NT2/D1 (cell line): ENCODE measurements around the gene COL26A1.

ENCODE experiments used
- DNase-seq: peaks from one replicate; pipeline ENCODE4 v3.0.0-alpha.2; 2011; ENCODE audit warnings: low read depth, low spot score
- H3K27me3 ChIP-seq: 2 replicates; pipeline ENCODE4 v1.6.0; 2011; ENCODE audit warnings: mild to moderate bottlenecking; ENCODE audit not compliant: insufficient read length, insufficient read depth
- H3K36me3 ChIP-seq: 2 replicates; pipeline ENCODE4 v1.6.1; 2011; ENCODE audit warnings: mild to moderate bottlenecking, low read length, mixed read lengths; ENCODE audit not compliant: insufficient read depth, insufficient read length
- H3K4me1 ChIP-seq: 2 replicates; pipeline ENCODE4 v1.5.1; 2011; ENCODE audit not compliant: insufficient read depth, insufficient read length
- H3K4me3 ChIP-seq: 2 replicates; pipeline ENCODE4 v1.5.1; 2011; ENCODE audit warnings: low read depth; ENCODE audit not compliant: insufficient read length
- H3K9ac ChIP-seq: 2 replicates; pipeline ENCODE4 v1.6.0; 2011; ENCODE audit warnings: low read depth; ENCODE audit not compliant: insufficient read length
- H3K9me3 ChIP-seq: 2 replicates; pipeline ENCODE4 v1.5.1; 2011; ENCODE audit warnings: mild to moderate bottlenecking, low read length; ENCODE audit not compliant: insufficient read depth
- SUZ12 ChIP-seq: IDR thresholded peaks from 2 replicates; pipeline ENCODE4 v1.6.1; 2011; ENCODE audit not compliant: insufficient read length, insufficient read depth; ENCODE audit errors: extremely low read depth
- YY1 ChIP-seq: IDR thresholded peaks from 2 replicates; pipeline ENCODE4 v1.6.1; 2011; ENCODE audit not compliant: insufficient read length, insufficient read depth
- ZNF274 ChIP-seq: IDR thresholded peaks from 2 replicates; pipeline ENCODE4 v1.6.1; 2011; ENCODE audit warnings: mild to moderate bottlenecking, low read depth, low read length

COL26A1 gene

DNA sequence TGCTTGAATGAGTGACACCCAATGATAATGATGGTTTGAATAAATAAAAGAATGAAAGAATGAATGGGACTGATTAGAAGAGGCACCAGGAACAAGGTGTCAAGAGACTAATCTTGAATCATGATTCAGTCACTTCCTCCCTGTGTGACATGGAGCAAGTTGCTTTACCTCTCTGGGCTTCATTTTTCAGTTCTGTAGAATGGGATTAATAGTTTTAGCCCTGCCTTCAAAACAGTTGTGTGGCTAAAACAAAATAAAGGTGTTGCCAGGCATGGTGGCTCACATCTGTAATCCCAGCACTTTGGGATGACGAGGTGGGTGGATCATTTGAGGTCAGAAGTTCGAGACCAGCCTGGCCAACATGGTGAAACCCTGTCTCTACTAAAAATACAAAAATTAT is 228.8 kb downstream of the COL26A1 start:
- TF ChIP-seq YY1 = no peak
- TF ChIP-seq ZNF274 = no peak
- no peak for TF ChIP-seq SUZ12
- no peaks in the 10 kb centered on the region for H3K36me3 ChIP-seq
- H3K9ac ChIP-seq = no peak overlapping the region
- H3K4me1 ChIP-seq = no peaks in the 10 kb centered on the region
- 0 out of 2 replicates have a peak, but pooled peaks cover 3% of the 10 kb centered on the region for H3K9me3 ChIP-seq
- no peak for DNase-seq
- no peak overlapping the region for H3K4me3 ChIP-seq
- H3K27me3 ChIP-seq = no peaks in the 10 kb centered on the region

DNA sequence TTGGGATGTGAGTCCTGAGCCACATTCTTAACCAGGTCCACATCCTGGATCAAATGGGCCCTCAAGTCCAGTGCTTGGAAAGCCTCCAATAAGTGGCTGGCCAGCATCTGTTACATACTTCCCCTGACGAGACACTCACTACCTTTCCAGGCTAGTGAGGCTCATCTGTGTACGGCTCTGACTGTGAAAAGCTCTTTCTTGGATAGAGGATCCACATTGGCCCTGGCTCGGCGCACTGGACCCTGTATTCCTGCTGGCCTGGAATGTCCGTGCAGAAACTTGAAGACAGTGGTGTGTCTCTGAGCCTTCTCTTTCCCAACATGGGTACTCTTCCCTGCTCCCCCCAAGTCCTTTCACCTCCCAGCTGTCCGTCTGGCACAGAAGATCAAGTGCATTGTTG is 230.9 kb downstream of the COL26A1 start:
- no peaks in the 10 kb centered on the region for H3K36me3 ChIP-seq
- H3K4me3 ChIP-seq = no peak overlapping the region
- H3K9me3 ChIP-seq = 0 out of 2 replicates have a peak, but pooled peaks cover 3% of the 10 kb centered on the region
- no peak overlapping the region for H3K9ac ChIP-seq
- no peaks in the 10 kb centered on the region for H3K27me3 ChIP-seq
- no peak for DNase-seq
- peaks cover 6% of the 10 kb centered on the region for H3K4me1 ChIP-seq
- TF ChIP-seq SUZ12 = no peak
- TF ChIP-seq ZNF274 = no peak
- TF ChIP-seq YY1 = no peak

GRCh38 chr7:101594790-101595189 is 232.1 kb downstream of the COL26A1 start:
- Histone ChIP-seq H3K9me3 (0 out of 2 replicates have a peak, but pooled peaks cover 3% of the 10 kb centered on the region), H3K4me1 (peaks cover 7% of the 10 kb centered on the region), H3K9ac (no peak overlapping the region), H3K4me3 (no peak overlapping the region), H3K36me3 (no peaks in the 10 kb centered on the region), H3K27me3 (no peaks in the 10 kb centered on the region)
- TF ChIP-seq ZNF274 (no peak), SUZ12 (no peak), YY1 (no peak)
- no peak for DNase-seq

GRCh38 chr7:101595246-101595645 is 232.6 kb downstream of the COL26A1 start:
- H3K36me3 ChIP-seq = no peaks in the 10 kb centered on the region
- no peaks in the 10 kb centered on the region for H3K27me3 ChIP-seq
- no peak overlapping the region for H3K9ac ChIP-seq
- no peak overlapping the region for H3K4me3 ChIP-seq
- H3K4me1 ChIP-seq = peaks cover 7% of the 10 kb centered on the region
- TF ChIP-seq SUZ12 (no peak), YY1 (no peak), ZNF274 (no peak)
- DNase-seq = no peak
- 0 out of 2 replicates have a peak, but pooled peaks cover 3% of the 10 kb centered on the region for H3K9me3 ChIP-seq

GRCh38 chr7:101595766-101596537 is 233.3 kb downstream of the COL26A1 start:
- Histone ChIP-seq H3K9ac (no peak overlapping the region), H3K36me3 (no peaks in the 10 kb centered on the region), H3K4me3 (no peak overlapping the region), H3K9me3 (0 out of 2 replicates have a peak, but pooled peaks cover 3% of the 10 kb centered on the region), H3K27me3 (no peaks in the 10 kb centered on the region), H3K4me1 (peaks cover 7% of the 10 kb centered on the region)
- no peak for DNase-seq
- no peak for TF ChIP-seq ZNF274

DNA sequence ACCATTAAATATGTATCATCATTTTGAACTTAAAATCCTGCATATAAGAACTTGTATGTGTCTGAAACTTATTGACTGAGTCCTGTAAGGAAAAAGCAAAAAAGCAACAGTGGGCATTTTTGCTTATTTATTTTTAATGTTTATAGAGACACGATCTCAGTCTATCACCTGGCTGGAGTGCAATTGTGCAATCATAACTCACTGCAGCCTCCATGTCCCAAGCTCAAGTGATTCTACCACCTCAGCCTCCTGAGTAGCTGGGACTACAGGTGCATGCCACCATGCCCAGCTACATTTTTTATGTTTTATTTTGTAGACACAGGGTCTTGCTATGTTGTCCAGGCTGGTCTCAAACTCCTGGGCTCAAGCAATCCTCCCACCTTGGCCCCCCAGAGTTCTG is 234.2 kb downstream of the COL26A1 start:
- peaks cover 7% of the 10 kb centered on the region for H3K4me1 ChIP-seq
- H3K4me3 ChIP-seq = no peak overlapping the region
- DNase-seq = no peak
- no peak for TF ChIP-seq YY1
- no peak for TF ChIP-seq SUZ12
- no peak for TF ChIP-seq ZNF274
- peaks cover 4% of the 10 kb centered on the region for H3K27me3 ChIP-seq
- H3K36me3 ChIP-seq = no peaks in the 10 kb centered on the region
- H3K9ac ChIP-seq = no peak overlapping the region
- 0 out of 2 replicates have a peak, but pooled peaks cover 3% of the 10 kb centered on the region for H3K9me3 ChIP-seq

DNA sequence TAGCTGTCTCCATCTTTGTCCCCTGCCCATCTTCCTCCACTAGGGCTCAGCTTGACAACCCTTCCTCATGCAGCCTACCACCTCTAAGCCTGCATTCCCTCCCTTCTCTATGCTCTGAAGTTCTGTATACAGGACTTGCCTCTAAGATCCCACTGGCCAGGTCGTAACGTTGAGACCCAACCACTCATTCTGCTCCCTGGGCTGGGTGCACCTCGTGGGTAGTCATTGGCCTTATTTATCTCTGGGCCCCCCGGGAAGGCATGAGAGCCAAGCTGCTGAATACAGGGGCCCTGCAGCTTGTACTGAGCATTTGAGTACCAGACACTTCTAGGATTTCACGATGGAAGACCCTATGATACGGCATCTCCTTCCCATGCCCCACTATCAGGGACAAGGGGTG is 235.3 kb downstream of the COL26A1 start:
- Histone ChIP-seq H3K4me3 (no peak overlapping the region), H3K9me3 (0 out of 2 replicates have a peak, but pooled peaks cover 3% of the 10 kb centered on the region), H3K9ac (no peak overlapping the region), H3K27me3 (peaks cover 7% of the 10 kb centered on the region), H3K36me3 (no peaks in the 10 kb centered on the region), H3K4me1 (peaks cover 9% of the 10 kb centered on the region)
- TF ChIP-seq YY1 (no peak), ZNF274 (no peak), SUZ12 (no peak)
- DNase-seq = no peak
